HS-5 (cell line): ENCODE data around the gene POLE.

Experiments used
- DNase-seq: peaks from one replicate; pipeline ENCODE4 v3.0.0-alpha.2; 2012; ENCODE audit warnings: low read depth

Gene POLE

DNA sequence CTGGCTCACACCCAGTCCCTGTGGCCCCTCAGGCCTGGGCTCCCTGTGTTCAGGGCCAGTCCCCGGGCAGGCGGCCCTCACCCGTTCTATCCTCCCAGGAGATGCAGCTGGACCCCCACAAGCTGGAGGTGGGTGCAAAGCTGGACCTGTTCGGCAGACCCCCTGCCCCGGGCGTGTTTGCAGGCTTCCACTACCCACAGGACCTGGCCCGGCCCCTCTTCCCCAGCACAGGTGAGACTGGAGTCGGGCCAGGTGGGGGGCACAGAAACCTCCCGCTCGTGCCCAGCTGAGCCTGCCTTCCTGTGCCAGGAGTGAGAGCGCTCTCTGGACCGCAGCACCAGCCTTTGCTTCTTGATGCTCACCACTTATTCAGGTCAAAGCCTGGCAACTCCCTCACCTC, 110.4 kb downstream of the POLE start:
- DNase-seq = no peak

DNA sequence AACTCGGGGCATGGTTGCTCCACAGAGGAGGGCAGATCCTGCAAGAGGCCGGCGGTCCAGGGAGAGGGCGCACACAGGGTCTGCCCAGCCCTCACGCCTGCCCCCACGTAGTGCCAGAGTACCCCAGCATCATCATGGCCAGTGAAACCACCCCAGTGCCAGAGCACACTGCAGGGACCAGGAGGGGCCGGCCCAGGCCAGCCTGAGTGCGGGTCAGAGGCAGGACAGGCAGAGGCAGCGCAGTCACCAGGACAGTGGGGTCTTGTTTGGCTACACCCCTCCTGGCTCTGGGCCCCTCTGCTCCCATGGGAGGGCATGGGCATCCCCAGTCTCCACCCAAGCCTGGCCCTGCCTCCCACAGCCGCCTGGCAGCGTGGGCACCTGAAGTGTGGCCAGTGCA, 111.5 kb downstream of the POLE start:
- DNase-seq = no peak

DNA sequence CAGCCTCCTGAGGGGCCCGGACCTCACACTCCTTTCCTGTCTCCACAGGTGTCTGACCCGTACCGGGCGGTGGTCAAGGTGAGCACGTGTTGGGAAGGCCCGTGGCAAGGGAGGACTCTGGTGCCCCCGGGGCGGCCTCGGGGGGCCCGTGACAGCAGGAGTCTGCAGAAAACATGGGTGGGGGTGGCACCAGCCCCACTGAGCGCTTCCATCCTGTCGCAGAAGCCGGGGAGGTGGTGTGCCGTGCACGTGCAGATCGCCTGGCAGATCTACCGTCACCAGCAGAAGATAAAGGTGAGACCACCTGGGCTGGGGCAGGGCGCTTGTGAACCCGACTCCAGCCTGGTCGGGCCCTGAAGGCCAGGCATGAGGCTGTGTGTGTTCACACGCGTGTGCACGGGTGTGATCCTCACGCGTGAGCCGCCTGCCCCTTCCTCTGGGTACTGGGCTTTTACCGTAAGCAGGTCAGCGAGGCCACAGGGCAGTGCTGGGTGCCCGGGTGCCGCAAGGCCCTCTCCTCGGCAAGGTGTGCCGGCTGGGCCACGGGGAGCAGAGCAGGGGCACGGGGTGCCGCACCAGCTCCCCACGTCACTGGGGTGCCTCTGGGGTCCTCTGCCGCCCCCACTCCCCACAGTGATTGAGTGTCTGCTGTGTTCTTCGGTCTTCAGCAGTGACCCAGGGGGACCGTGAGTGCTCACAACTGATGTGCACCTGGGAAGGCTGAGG, 112.7 kb downstream of the POLE start:
- no peak for DNase-seq
